Endothelial cell of umbilical vein (primary cell): ENCODE measurements around the gene CISH. TPM values are rescaled to one million over a fixed set of nuclear protein-coding genes. Genes with fewer than 3 reads are reported as not detected.

Source experiments
- BruUV-seq: library from RNA; stranded (reverse); fragments of 400-500 nt; replicated peaks from 2 replicates; lab custom pipeline; 2021; lab: Mats Ljungman, UMichigan
- CTCF ChIA-PET: fragments of 300-600, 350-600 bp; sonication (Branson Sonifier 250); formaldehyde crosslinking; loops from one replicate; lab custom pipeline; 2021; ENCODE audit warnings: antibody characterized with exemption, inconsistent platforms; lab: Charles Lee
- POLR2A ChIA-PET: fragments of 300-600, 350-600 bp; sonication (Branson Sonifier 250); formaldehyde crosslinking; loops from one replicate; lab custom pipeline; 2021; ENCODE audit warnings: antibody characterized with exemption, inconsistent platforms; lab: Charles Lee
- DNase-seq: peaks from one replicate; pipeline ENCODE4 v3.0.0-alpha.2; 2011; ENCODE audit warnings: low read depth, low spot score
- FAIRE-seq: peaks from 2 replicates; lab custom pipeline; 2011; peaks lifted over from hg19 to GRCh38; lab: Jason Lieb, UNC
- H2AFZ ChIP-seq: 2 replicates; pipeline ENCODE4 v1.6.0; 2012; ENCODE audit warnings: low read depth, low read length, control low read depth, inconsistent platforms
- H3K27ac ChIP-seq: 2 replicates; pipeline ENCODE4 v1.5.1; 2011; ENCODE audit warnings: low read depth, mild to moderate bottlenecking, control low read depth, low read length, moderate library complexity; ENCODE audit not compliant: insufficient read depth
- H3K27me3 ChIP-seq, 2 experiments: 2 replicates each; pipeline versions ENCODE4 v1.6.0 to v1.6.1; 2011; ENCODE audit warnings: low read length in 2 of 2, mixed read lengths in 1 of 2; ENCODE audit not compliant: control insufficient read depth in 2 of 2, insufficient read depth in 2 of 2
- H3K36me3 ChIP-seq, 2 experiments: 2 replicates in 1 of 2; 3 replicates in 1 of 2; pipeline ENCODE4 v1.5.1; 2011; ENCODE audit warnings: low read length in 2 of 2, mild to moderate bottlenecking in 1 of 2, moderate library complexity in 1 of 2; ENCODE audit not compliant: control insufficient read depth in 2 of 2, insufficient read depth in 2 of 2; ENCODE audit errors: extremely low read depth in 1 of 2
- H3K4me1 ChIP-seq: 3 replicates; pipeline ENCODE4 v1.5.1; 2011; ENCODE audit warnings: mild to moderate bottlenecking, low read length; ENCODE audit not compliant: control insufficient read depth, insufficient read depth; ENCODE audit errors: extremely low read depth
- H3K4me2 ChIP-seq: 2 replicates; pipeline ENCODE4 v1.6.1; 2011; ENCODE audit warnings: low read length, control low read depth, mixed read lengths; ENCODE audit not compliant: insufficient read depth
- H3K4me3 ChIP-seq, 3 experiments: fragments of 200-600 bp in 1 of 3; sonication (generic), shearing (Covaris generic) in 1 of 3; replicated peaks in 1 of 3; 2 replicates each; pipeline ENCODE4 v1.5.1; 2011 to 2016; ENCODE audit warnings: control low read depth in 3 of 3, low read length in 3 of 3, mild to moderate bottlenecking in 2 of 3, inconsistent platforms in 1 of 3, low read depth in 1 of 3, moderate library complexity in 1 of 3; ENCODE audit not compliant: insufficient read depth in 1 of 3
- H3K79me2 ChIP-seq: 2 replicates; pipeline ENCODE4 v1.6.0; 2012; ENCODE audit warnings: low read length, inconsistent platforms; ENCODE audit not compliant: control insufficient read depth, insufficient read depth
- H3K9ac ChIP-seq: replicated peaks from 2 replicates; pipeline ENCODE3; 2011; ENCODE audit warnings: low read length, control low read depth; ENCODE audit not compliant: insufficient read depth; ENCODE audit errors: extremely low read depth
- H3K9me1 ChIP-seq: replicated peaks from 3 replicates; pipeline ENCODE4 v1.6.0; 2011; ENCODE audit warnings: mild to moderate bottlenecking, low read length; ENCODE audit not compliant: control insufficient read depth, insufficient read depth; ENCODE audit errors: extremely low read depth
- H3K9me3 ChIP-seq: replicated peaks from 2 replicates; pipeline ENCODE4 v1.5.1; 2012; ENCODE audit warnings: low read length, inconsistent platforms; ENCODE audit not compliant: control insufficient read depth, insufficient read depth
- H4K20me1 ChIP-seq: replicated peaks from 2 replicates; pipeline ENCODE3; 2011; ENCODE audit warnings: mild to moderate bottlenecking, low read length; ENCODE audit not compliant: control insufficient read depth, insufficient read depth; ENCODE audit errors: extremely low read depth
- CTCF ChIP-seq, 2 donors: IDR thresholded peaks; 1 replicate in 1 of 2; 2 replicates in 1 of 2; pipeline ENCODE4 v1.5.1; 2011; ENCODE audit warnings: low read length in 2 of 2, mild to moderate bottlenecking in 2 of 2, moderate library complexity in 2 of 2, control low read depth in 1 of 2, inconsistent platforms in 1 of 2, low read depth in 1 of 2; ENCODE audit not compliant: insufficient read depth in 1 of 2; ENCODE audit errors: extremely low read depth in 1 of 2
- EZH2 ChIP-seq: IDR thresholded peaks from 2 replicates; pipeline ENCODE4 v1.6.1; 2012; ENCODE audit warnings: borderline replicate concordance, low read depth, mild to moderate bottlenecking, moderate library complexity, low read length, inconsistent platforms; ENCODE audit not compliant: severe bottlenecking
- FOS ChIP-seq: IDR thresholded peaks from 2 replicates; pipeline ENCODE4 v1.6.1; 2011; ENCODE audit warnings: mild to moderate bottlenecking, low read length, moderate library complexity, borderline replicate concordance; ENCODE audit not compliant: insufficient read depth
- GATA2 ChIP-seq: IDR thresholded peaks from 2 replicates; pipeline ENCODE4 v1.7.0; 2011; ENCODE audit warnings: low read depth, mild to moderate bottlenecking, moderate library complexity, mixed read lengths, low read length; ENCODE audit not compliant: insufficient read length, insufficient read depth
- JUN ChIP-seq: IDR thresholded peaks from 2 replicates; pipeline ENCODE4 v1.6.1; 2011; ENCODE audit warnings: borderline replicate concordance, low read depth; ENCODE audit not compliant: insufficient read length, insufficient read depth
- MYC ChIP-seq: IDR thresholded peaks from one replicate; pipeline ENCODE4 v1.6.1; 2011; ENCODE audit warnings: mild to moderate bottlenecking, low read depth, low read length
- POLR2A ChIP-seq: IDR thresholded peaks from 2 replicates; pipeline ENCODE4 v1.6.1; 2012; ENCODE audit warnings: low read depth, mild to moderate bottlenecking, control low read depth, low read length
- POLR2AphosphoS5 ChIP-seq: IDR thresholded peaks from 2 replicates; pipeline ENCODE4 v1.6.1; 2012; ENCODE audit warnings: low read depth, mild to moderate bottlenecking, control low read depth, low read length, moderate library complexity; ENCODE audit not compliant: insufficient read depth
- dilution Hi-C: fragments of 300-500 bp; cut with MboI; formaldehyde crosslinking; loops from one replicate; pipeline ENCODE4 v1.15.0; 2019; ENCODE audit warnings: low sequenced_read_pairs; ENCODE audit not compliant: extremely low pct_ligation_motif_present
- intact Hi-C: fragments of 100-400 bp; cut with micrococcal nuclease; formaldehyde crosslinking; loops from one replicate; pipeline ENCODE4 v1.10.0; 2022
- polyA plus RNA-seq, 4 experiments: library from polyadenylated mRNA; depleted of rRNA in 3 of 4; stranded (reverse) in 3 of 4; unstranded in 1 of 4; fragments of >200 nt; gene quantifications; 2 replicates each; pipeline versions ENCODE4 v1.2.1 to v1.2.3, GENCODE V29; 2011 to 2012; ENCODE audit warnings: missing spikeins in 1 of 4
- total RNA-seq: library from RNA; stranded (reverse); gene quantifications from 2 replicates; pipeline ENCODE4 v1.2.3, GENCODE V29; 2021
- TF ChIP-seq, protein P1 (sequence below): IDR thresholded peaks from 2 replicates; pipeline ENCODE4 v1.6.1; 2011; ENCODE audit not compliant: insufficient read depth, insufficient read length

CISH gene
- total and polyA plus RNA-seq, 2 donors (not counting 3 experiments of a cell fraction or from before 2014, with no cell fraction given): 2.2 to 4.1 TPM

- Histone ChIP-seq H4K20me1 (no peaks in the 10 kb centered on the region), H3K27ac (no peak overlapping the region), H3K27me3 (no peaks in the 10 kb centered on the region), H2AFZ (no peak overlapping the region), H3K36me3 (no peaks in the 10 kb centered on the region), H3K4me1 (no peaks in the 10 kb centered on the region), H3K9ac (no peak overlapping the region), H3K9me3 (no peaks in the 10 kb centered on the region), H3K4me2 (no peak overlapping the region), H3K4me3 (no peak overlapping the region), H3K9me1 (no peaks in the 10 kb centered on the region), H3K79me2 (no peaks in the 10 kb centered on the region)
- dilution Hi-C loops (no loop called here), intact Hi-C loops (no loop called here)
- ChIA-PET POLR2A (interaction anchor here (0.6 kb wide), 1 partner anchor 880 kb away, joined by 3 read pairs; no protein-coding TSS in a partner anchor), CTCF (interaction anchor here (1.3 kb wide), 1 partner anchor 19 kb away, joined by 4 read pairs; no protein-coding TSS in a partner anchor)
- no peak for TF ChIP-seq CTCF (IDR thresholded peaks at IDR 0.05; ENCODE audit: extremely low read depth in 1 of 2, insufficient read depth in 1 of 2, low read depth in 1 of 2, low read length in 2 of 2)
- no peak for TF ChIP-seq POLR2A
- no peak for TF ChIP-seq GATA2
- no peak for TF ChIP-seq MYC
- TF ChIP-seq JUN: no peak
- TF ChIP-seq POLR2AphosphoS5: no peak
- no peak for TF ChIP-seq FOS
- TF ChIP-seq, protein P1, sequence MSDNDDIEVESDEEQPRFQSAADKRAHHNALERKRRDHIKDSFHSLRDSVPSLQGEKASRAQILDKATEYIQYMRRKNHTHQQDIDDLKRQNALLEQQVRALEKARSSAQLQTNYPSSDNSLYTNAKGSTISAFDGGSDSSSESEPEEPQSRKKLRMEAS: no peak
- no peak for TF ChIP-seq EZH2
- DNase-seq (no peak), FAIRE-seq (no peak)
- BruUV-seq: no TSS peak
Observed at GRCh38 chr3:50630394-50630793, 18.8 kb upstream of the CISH start.
